ENCODE results near the gene KRAS.

Gene KRAS

GRCh38 chr12:25194722-25195055 lies 56.0 kb downstream of the KRAS start:
- no peak for DNase-seq

GRCh38 chr12:25194214-25194613 lies 56.5 kb downstream of the KRAS start:
- no peak for DNase-seq

GRCh38 chr12:25190793-25191192 lies 59.9 kb downstream of the KRAS start:
- no peak for DNase-seq

GRCh38 chr12:25189656-25190055 lies 61.1 kb downstream of the KRAS start:
- DNase-seq, result no peak

- DNase-seq, result no peak
Measured at GRCh38 chr12:25187781-25188180, 62.9 kb downstream of the KRAS start.

- no peak for DNase-seq
Measured at GRCh38 chr12:25186788-25187402, 63.8 kb downstream of the KRAS start.

- no peak for DNase-seq
Measured at GRCh38 chr12:25186038-25186787, 64.5 kb downstream of the KRAS start.

DNA sequence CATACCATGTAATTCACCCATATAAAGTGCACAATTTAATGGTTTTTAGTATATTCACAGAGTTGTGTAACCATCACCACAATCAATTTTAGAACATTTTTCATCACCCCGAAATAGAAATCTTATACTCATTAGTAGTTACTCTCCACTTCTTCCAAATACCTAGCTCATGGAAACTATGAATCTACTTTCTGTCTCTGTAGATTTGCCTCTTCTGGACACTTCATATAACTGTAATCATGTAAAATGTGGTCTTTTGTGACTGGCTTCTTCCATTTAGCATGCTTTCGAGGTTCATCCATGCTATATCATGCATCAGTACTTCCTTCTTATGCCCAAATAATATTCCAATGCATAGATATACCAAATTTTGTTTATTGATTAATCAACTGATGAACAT lies 66.6 kb downstream of the KRAS start:
- no peak for DNase-seq

DNA sequence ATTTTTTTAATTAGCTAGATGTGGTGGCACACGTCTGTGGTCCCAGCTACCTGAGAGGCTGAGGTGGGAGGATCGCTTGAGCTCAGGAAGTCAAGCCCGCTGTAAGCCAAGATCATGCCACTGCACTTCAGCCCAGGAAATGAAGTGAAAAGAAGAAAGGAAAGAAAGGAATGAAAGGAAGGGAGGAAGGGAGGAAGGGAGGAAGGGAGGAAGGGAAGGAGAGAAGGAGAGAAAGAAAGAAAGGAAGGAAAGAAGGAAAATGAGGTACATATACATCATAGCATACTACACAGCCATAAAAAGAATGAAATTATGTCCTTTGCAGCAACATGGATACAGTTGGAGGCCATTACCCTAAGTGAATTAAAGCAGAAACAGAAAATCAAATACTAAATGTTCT lies 68.0 kb downstream of the KRAS start:
- no peak for DNase-seq

DNA sequence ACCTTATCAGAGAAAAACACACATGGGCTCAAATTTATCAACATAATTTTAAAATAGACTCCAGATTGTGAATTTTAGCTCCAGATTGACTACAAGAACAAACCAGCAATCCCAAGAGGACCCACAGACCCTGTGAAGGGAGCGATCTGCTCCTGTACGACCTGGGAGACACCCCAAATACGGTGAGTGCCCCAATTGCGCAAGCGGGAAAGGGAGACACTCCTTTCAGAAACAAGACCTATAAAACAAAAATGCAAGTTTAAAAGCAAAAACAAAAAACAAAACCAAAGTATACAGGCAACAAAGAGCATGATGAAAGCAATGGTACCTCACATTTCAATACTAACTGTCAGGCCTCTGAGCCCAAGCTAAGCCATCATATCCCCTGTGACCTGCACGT lies 87.9 kb downstream of the KRAS start:
- no peak for DNase-seq

DNA sequence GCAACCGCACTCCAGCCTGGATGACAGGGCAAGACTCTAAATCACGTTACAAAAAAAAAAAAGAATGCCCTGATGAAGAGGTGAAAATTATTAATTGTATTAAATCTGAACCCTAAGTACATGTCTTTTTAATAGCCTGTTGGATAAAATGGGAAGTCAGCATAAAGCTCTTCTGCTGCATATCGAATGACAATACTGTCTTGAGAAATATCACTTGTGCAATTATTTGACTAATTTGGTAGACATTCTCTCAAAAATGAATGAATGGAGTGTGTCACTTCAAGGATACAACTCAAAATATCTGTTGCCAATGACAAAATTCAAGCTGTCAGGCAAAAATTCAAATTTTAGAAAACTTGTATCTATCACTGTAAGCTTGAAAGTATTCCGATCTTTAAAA lies 94.7 kb downstream of the KRAS start:
- no peak for DNase-seq

- DNase-seq, result peak; percentile 28
Measured at GRCh38 chr12:25155022-25155576, 95.6 kb downstream of the KRAS start.
